Epithelial cell of proximal tubule (primary cell): ENCODE results near the gene ACOXL. TPM values are rescaled to one million over a fixed set of nuclear protein-coding genes. Genes with fewer than 3 reads are reported as not detected.
A peak's percentile ranks its signal among the peaks of the same experiment; 100 is the strongest.
"Not testable (repeated sequence)": the region's sequence is repeated elsewhere in the genome, so short reads cannot be mapped to it uniquely, and the experiment has no call there.

Experiments used
- DNase-seq: peaks from one replicate; pipeline ENCODE4 v3.0.0-alpha.2; 2011; ENCODE audit warnings: low read depth
- H3K4me3 ChIP-seq: 2 replicates; pipeline ENCODE4 v1.5.1; 2011; ENCODE audit warnings: low read depth, mild to moderate bottlenecking, low read length
- total RNA-seq: library from RNA; depleted of rRNA; stranded (reverse); fragments of >200 nt; gene quantifications from 2 replicates; pipeline ENCODE4 v1.2.3, GENCODE V29; 2015
- TF ChIP-seq, protein P1 (sequence below): conservative IDR thresholded peaks from 2 replicates; pipeline ENCODE4 v1.5.1; 2012; ENCODE audit warnings: low read depth, mild to moderate bottlenecking, low read length

ACOXL gene
- 0.06 and 0.14 TPM in 2 replicates for total RNA-seq

DNA sequence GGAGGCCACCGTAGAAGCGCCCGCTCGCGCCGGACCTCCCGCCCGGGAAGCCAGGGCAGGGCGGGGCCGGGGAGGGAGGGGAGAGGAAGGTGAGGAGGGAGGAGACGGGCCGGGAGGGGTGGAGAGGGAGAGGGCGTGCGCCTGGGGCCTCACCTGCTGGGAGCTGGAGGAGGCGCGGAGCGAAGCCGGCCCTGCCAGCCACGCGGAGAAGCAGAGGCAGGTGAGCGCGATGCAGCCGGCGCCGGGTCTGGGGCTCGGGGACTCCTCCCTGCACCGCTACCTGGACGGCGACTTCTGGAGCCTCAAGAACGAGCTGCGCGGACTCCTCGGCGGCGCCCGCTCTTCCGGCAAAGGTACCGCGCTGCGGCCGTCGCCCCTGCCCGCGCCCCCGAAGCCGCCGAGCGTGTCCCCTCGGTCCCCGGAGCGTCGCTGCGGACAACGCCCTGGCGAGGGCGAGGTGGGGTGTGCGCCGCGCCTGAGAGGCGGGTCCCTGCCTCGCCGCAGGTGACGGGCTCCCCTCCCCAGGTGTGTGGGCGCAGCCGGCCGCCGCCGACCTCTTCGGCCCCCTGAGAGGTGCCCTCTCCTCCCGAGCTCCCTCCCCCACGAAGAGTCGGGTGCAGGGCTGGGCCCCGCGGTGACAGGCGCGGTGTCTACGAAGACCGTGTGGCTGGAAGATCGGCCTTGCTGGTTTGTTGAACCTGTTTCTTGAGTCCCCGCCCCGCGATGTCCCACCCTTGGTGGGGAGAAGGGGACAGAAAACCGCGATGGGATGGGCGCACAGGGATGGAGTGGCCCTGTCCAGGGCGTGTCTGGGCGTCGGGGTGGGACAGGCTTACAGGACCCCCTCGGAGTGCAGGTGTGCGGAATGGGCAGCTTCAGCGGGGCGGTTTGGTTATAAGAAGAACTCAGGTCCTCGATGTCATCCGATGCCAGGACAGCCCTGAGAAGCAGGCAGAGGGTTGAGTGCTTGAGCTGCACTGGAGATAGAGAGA, at the start of gene ACOXL:
Gene ACOXL (plus strand): TSS at position 152 of the 992 bp plus-strand sequence. CDS start 35,817 bp downstream, outside the sequence.
- TF ChIP-seq, protein P1, sequence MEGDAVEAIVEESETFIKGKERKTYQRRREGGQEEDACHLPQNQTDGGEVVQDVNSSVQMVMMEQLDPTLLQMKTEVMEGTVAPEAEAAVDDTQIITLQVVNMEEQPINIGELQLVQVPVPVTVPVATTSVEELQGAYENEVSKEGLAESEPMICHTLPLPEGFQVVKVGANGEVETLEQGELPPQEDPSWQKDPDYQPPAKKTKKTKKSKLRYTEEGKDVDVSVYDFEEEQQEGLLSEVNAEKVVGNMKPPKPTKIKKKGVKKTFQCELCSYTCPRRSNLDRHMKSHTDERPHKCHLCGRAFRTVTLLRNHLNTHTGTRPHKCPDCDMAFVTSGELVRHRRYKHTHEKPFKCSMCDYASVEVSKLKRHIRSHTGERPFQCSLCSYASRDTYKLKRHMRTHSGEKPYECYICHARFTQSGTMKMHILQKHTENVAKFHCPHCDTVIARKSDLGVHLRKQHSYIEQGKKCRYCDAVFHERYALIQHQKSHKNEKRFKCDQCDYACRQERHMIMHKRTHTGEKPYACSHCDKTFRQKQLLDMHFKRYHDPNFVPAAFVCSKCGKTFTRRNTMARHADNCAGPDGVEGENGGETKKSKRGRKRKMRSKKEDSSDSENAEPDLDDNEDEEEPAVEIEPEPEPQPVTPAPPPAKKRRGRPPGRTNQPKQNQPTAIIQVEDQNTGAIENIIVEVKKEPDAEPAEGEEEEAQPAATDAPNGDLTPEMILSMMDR = no peak
- DNase-seq = no peak
- peak within 1 kb of the TSS; percentile 16 for H3K4me3 ChIP-seq

- no peak overlapping the region for H3K4me3 ChIP-seq
- TF ChIP-seq, protein P1 = no peak
- DNase-seq = no peak
These were observed 49.5 kb upstream of the ACOXL start for GRCh38 chr2:110682872-110683271.

GRCh38 chr2:110687775-110688484, 44.4 kb upstream of the ACOXL start:
- not testable (repeated sequence) for DNase-seq

DNA sequence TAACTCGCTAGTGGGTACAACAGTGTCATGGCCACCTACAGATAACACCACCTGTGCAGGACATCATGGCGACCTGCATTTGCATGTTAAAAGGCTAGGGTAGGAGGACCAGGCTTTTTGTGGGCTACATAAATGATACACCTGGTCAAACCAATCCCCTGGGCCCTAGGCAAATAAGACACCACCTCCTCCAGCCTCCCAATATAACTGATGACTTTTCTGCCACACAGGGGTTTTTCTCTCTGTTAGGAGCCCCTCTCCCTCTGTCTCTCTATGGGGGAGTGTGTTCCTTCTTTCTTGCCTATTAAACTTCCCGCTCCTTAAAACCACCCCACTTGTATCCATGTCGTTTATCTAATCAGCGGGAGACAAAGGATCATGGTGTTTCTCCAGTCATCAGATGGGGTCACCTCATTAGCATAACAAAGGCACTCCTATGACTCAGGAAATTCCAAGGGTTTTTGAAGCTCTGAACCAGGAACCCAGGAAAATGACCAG, 43.7 kb upstream of the ACOXL start:
- TF ChIP-seq, protein P1 = no peak
- H3K4me3 ChIP-seq = no peak overlapping the region
- peak; percentile 31 for DNase-seq

More at GRCh38 chr2:110687775-110688484, 44.4 kb upstream of the ACOXL start:
- not testable (repeated sequence) for H3K4me3 ChIP-seq

DNA sequence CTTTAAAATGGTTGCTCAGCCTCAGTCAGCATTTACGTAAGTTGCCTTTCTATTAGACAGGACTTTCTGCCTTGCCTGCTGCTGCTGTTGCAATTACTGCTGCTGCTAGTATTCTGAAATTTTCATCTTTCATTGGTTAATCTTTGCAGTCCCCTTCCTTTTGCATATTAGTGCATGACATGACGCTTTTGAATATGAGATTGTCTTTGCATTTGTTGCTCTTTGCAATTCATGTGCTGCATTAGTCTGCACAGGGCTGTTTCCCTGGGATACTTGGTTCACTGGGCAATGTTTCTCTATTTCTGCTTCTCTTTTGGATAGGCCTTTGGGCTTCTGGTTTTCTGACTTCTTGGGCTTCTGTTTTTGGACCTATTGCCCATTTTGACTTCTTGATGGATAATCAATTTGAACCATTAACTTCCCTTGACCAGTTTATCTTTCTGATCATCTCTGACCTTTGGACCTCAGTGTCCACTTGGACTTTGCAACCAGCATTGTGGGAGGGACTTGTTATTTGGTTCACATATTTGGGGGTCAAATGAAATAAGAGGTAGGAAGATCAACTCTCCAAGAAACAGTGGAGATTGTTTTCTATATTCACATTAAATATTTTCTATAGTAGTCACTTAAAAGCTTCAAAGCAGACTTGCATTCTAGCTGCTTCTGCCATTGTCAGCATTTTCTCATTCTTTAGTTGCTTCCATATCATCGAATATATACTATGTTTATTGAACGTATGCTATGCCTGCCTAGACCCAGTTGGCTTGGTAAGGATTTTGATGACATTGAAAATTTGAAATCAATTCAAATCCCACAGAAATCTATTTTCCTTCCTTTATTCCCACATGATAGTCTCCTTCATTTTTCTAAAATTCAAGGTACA, 42.0 kb upstream of the ACOXL start:
- TF ChIP-seq, protein P1 = no peak
- DNase-seq = no peak
- no peak overlapping the region for H3K4me3 ChIP-seq

- TF ChIP-seq, protein P1 = no peak
- H3K4me3 ChIP-seq = no peak overlapping the region
- no peak for DNase-seq
These were observed 40.6 kb upstream of the ACOXL start for GRCh38 chr2:110691612-110692258.

DNA sequence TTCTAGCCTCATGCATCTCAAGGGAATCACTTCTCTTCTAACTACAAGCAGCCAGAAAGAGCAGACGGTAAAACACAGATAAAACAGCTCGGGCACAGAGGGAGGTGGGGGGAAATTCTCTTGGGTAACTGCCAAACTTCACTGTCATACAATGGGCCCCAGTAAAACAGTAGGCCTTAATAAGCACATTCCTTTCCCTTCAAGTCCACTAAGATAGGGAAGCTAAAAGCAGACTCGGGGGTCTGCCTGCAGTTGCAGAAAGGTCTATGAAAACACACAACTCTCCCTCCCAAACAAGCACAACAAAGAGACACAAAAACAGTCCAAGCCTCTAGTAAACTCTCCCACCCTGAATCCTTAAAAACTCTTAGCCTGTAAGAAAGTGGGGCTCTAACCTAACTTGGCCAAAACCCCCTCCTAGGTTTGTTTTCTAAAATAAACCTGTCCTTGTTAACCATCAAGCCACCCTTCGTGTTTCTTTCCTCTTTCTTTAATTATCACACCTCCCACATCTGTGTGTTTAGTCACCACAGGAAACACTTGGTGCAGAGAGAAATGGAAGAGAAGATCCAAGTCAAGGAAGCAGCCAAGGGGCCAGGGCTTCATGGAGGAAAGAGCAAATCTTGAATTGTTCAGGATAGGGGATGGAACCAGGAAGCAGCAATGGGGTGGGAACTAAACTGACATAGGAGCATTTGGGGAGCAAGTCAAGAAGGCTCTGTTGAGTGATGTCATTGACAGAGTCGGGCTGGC, 37.1 kb upstream of the ACOXL start:
- not testable (repeated sequence) for DNase-seq

DNA sequence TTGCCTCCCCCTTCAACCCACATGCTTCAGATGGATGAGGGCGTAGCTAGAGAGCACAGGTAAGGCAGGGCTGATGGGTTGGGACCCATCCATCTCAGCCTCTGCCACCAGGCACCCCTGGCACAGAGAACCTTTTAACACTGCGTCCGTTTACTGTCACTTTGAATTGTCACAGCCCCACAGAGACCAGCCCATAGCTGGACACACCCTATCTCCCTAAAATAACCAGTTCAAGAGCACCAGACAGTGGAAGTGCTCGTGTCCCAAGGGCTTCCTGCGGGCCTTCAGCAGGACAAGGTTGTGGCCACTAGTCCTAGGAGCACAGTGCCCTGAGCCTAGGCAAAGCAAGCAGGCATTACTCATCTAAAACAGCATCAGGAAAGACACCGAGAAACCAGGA, 34.1 kb upstream of the ACOXL start:
- not testable (repeated sequence) for DNase-seq

More for the DNA sequence above, 37.1 kb upstream of the ACOXL start:
- H3K4me3 ChIP-seq = not testable (repeated sequence)

More for the DNA sequence above, 34.1 kb upstream of the ACOXL start:
- H3K4me3 ChIP-seq = not testable (repeated sequence)
